Endothelial cell of hepatic sinusoid (primary cell): ENCODE data around the gene DONSON.
"Not testable (repeated sequence)": the region's sequence is repeated elsewhere in the genome, so short reads cannot be mapped to it uniquely, and the experiment has no call there.

Source experiments
- in situ Hi-C: cut with HindIII; loops from 2 replicates; pipeline ENCODE4 v1.10.0; 2017; ENCODE audit warnings: low sequenced_read_pairs

Gene DONSON

GRCh38 chr21:33588485-33589335, at the start of gene DONSON:
TSS of gene DONSON (minus strand) at chr21:33588684. CDS start at chr21:33588641, 43 bp downstream.
- in situ Hi-C loops: no loop called here

- in situ Hi-C loops: no loop called here
These were observed 45.8 kb upstream of the DONSON start for GRCh38 chr21:33634254-33634653.

- in situ Hi-C loops: not testable (repeated sequence)
These were observed 37.7 kb upstream of the DONSON start for GRCh38 chr21:33626151-33626550.

- in situ Hi-C loops: no loop called here
These were observed 33.8 kb upstream of the DONSON start for GRCh38 chr21:33622253-33622652.

GRCh38 chr21:33619726-33620125, 31.2 kb upstream of the DONSON start:
- in situ Hi-C loops: no loop called here

GRCh38 chr21:33618407-33618806, 29.9 kb upstream of the DONSON start:
- in situ Hi-C loops: no loop called here

- in situ Hi-C loops: not testable (repeated sequence)
These were observed 29.1 kb upstream of the DONSON start for GRCh38 chr21:33617565-33617964.

- in situ Hi-C loops: no loop called here
These were observed 22.7 kb upstream of the DONSON start for GRCh38 chr21:33611006-33611744.

- in situ Hi-C loops: no loop called here
These were observed 20.1 kb upstream of the DONSON start for GRCh38 chr21:33608559-33608958.

- in situ Hi-C loops: no loop called here
These were observed 9.6 kb upstream of the DONSON start for GRCh38 chr21:33598051-33598450.

- in situ Hi-C loops: no loop called here
These were observed 546 bp downstream of the DONSON start for GRCh38 chr21:33587792-33588484.

- in situ Hi-C loops: no loop called here
These were observed 1.6 kb downstream of the DONSON start for GRCh38 chr21:33586927-33587326.

GRCh38 chr21:33584455-33584854, 4.0 kb downstream of the DONSON start:
- in situ Hi-C loops: loop anchor here (5.0 kb wide), 1 partner anchor 47 kb away; no protein-coding TSS in a partner anchor

GRCh38 chr21:33578959-33579542, 9.4 kb downstream of the DONSON start:
- in situ Hi-C loops: no loop called here

GRCh38 chr21:33578214-33578613, 10.3 kb downstream of the DONSON start:
- in situ Hi-C loops: no loop called here

GRCh38 chr21:33576741-33577141, 11.7 kb downstream of the DONSON start:
- in situ Hi-C loops: not testable (repeated sequence)

GRCh38 chr21:33572350-33572749, 16.1 kb downstream of the DONSON start:
- in situ Hi-C loops: loop anchor here (5.0 kb wide), 1 partner anchor 90 kb away; no protein-coding TSS in a partner anchor

GRCh38 chr21:33569991-33570390, 18.5 kb downstream of the DONSON start:
- in situ Hi-C loops: loop anchor here (5.0 kb wide), 1 partner anchor 92 kb away; no protein-coding TSS in a partner anchor

GRCh38 chr21:33568448-33568847, 20.0 kb downstream of the DONSON start:
- in situ Hi-C loops: no loop called here

GRCh38 chr21:33567914-33568313, 20.6 kb downstream of the DONSON start:
- in situ Hi-C loops: no loop called here

GRCh38 chr21:33566514-33566913, 22.0 kb downstream of the DONSON start:
- in situ Hi-C loops: no loop called here
